ENCODE measurements around the gene CAB39L. TPM values are rescaled to one million over a fixed set of nuclear protein-coding genes. Genes with fewer than 3 reads are reported as not detected.

The CAB39L gene
- total RNA-seq, 1 experiment from 2014 or later: 51.9 TPM

- peaks cover 14% of the 10 kb centered on the region for H3K36me3 ChIP-seq (ENCODE audit: insufficient read depth, low read length)
- no peak overlapping the region for H3K4me3 ChIP-seq (ENCODE audit: low read length)
- 0 out of 2 replicates have a peak, but pooled peaks cover 4% of the 10 kb centered on the region for H3K79me2 ChIP-seq (ENCODE audit: low read length)
- no peaks in the 10 kb centered on the region for H3K4me1 ChIP-seq (ENCODE audit: low read length)
- H3K4me2 ChIP-seq (ENCODE audit: low read depth, low read length, poor library complexity, severe bottlenecking): no peak overlapping the region
- H3K9ac ChIP-seq (ENCODE audit: low read length): no peak overlapping the region
- H3K9me2 ChIP-seq (replicated peaks; ENCODE audit: insufficient read depth, low read length): no peaks in the 10 kb centered on the region
- H3K27me3 ChIP-seq (ENCODE audit: low read length): no peaks in the 10 kb centered on the region
- H3K9me3 ChIP-seq (ENCODE audit: low read length): no peaks in the 10 kb centered on the region
- DNase-seq: no peak
- H2AFZ ChIP-seq (ENCODE audit: low read length): no peak overlapping the region
- no peak overlapping the region for H3K27ac ChIP-seq (ENCODE audit: low read length)
- no peaks in the 10 kb centered on the region for H4K20me1 ChIP-seq (ENCODE audit: insufficient read depth, low read depth, low read length)
Observed at GRCh38 chr13:49347650-49348385, 96.0 kb downstream of the CAB39L start.

DNA sequence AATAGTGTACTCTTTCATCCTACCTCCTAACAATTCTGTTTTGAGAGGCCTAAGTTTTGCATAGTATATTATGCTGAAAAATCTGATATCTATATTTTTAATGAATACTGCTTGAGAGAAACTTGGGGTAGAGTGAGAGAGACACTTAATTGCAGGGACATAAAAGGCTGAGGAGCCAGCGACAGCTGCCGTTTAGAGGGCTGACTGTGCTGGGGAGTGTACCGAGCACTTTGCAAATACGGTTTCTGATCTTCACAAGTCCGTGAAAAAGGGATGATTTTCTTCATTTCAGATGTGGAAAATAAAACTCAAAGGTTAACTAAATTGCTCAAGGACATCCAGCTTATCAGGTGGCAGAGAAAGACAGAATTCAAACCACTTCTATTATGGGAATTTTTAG is 97.4 kb downstream of the CAB39L start:
- Histone ChIP-seq H4K20me1 (ENCODE audit: insufficient read depth, low read depth, low read length) (no peaks in the 10 kb centered on the region), H3K27me3 (ENCODE audit: low read length) (no peaks in the 10 kb centered on the region), H3K4me3 (ENCODE audit: low read length) (no peak overlapping the region), H3K79me2 (ENCODE audit: low read length) (no peaks in the 10 kb centered on the region), H3K36me3 (ENCODE audit: insufficient read depth, low read length) (peaks cover 8% of the 10 kb centered on the region), H3K9me3 (ENCODE audit: low read length) (no peaks in the 10 kb centered on the region), H3K4me1 (ENCODE audit: low read length) (no peaks in the 10 kb centered on the region), H2AFZ (ENCODE audit: low read length) (no peak overlapping the region), H3K9ac (ENCODE audit: low read length) (no peak overlapping the region), H3K27ac (ENCODE audit: low read length) (no peak overlapping the region), H3K4me2 (ENCODE audit: low read depth, low read length, poor library complexity, severe bottlenecking) (no peak overlapping the region), H3K9me2 (replicated peaks; ENCODE audit: insufficient read depth, low read length) (no peaks in the 10 kb centered on the region)
- DNase-seq: no peak

- no peaks in the 10 kb centered on the region for H4K20me1 ChIP-seq (ENCODE audit: insufficient read depth, low read depth, low read length)
- peaks cover 5% of the 10 kb centered on the region for H3K4me1 ChIP-seq (ENCODE audit: low read length)
- DNase-seq: no peak
- H3K9me2 ChIP-seq (replicated peaks; ENCODE audit: insufficient read depth, low read length): no peaks in the 10 kb centered on the region
- H2AFZ ChIP-seq (ENCODE audit: low read length): no peak overlapping the region
- no peak overlapping the region for H3K27ac ChIP-seq (ENCODE audit: low read length)
- H3K4me3 ChIP-seq (ENCODE audit: low read length): no peak overlapping the region
- no peak overlapping the region for H3K9ac ChIP-seq (ENCODE audit: low read length)
- H3K36me3 ChIP-seq (ENCODE audit: insufficient read depth, low read length): 0 out of 2 replicates have a peak, but pooled peaks cover under 1% of the 10 kb centered on the region
- H3K27me3 ChIP-seq (ENCODE audit: low read length): no peaks in the 10 kb centered on the region
- no peaks in the 10 kb centered on the region for H3K9me3 ChIP-seq (ENCODE audit: low read length)
- H3K79me2 ChIP-seq (ENCODE audit: low read length): no peaks in the 10 kb centered on the region
- no peak overlapping the region for H3K4me2 ChIP-seq (ENCODE audit: low read depth, low read length, poor library complexity, severe bottlenecking)
Observed at GRCh38 chr13:49343731-49344130, 100.1 kb downstream of the CAB39L start.

DNA sequence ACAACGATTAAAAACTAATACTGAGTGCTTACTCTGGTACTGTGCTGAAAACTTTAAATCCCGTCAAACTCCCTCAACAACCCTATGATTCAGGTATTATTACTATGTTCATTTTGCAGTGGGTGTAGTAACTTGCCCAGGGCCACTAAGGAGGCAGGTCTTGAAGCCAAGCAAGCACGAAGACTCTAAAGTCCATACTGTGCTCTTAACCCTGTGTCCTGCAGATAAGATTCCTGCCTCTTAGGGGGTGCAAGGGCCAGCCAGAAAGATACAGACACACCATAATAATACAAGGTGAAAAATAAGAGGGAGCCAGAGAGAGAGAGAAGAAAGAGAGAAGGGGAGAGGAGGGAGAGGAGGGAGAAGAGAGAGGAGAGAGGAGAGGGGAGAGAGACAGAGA is 100.6 kb downstream of the CAB39L start:
- H3K9me3 ChIP-seq (ENCODE audit: low read length): no peaks in the 10 kb centered on the region
- no peak overlapping the region for H3K9ac ChIP-seq (ENCODE audit: low read length)
- H3K9me2 ChIP-seq (replicated peaks; ENCODE audit: insufficient read depth, low read length): no peaks in the 10 kb centered on the region
- H2AFZ ChIP-seq (ENCODE audit: low read length): no peak overlapping the region
- H3K4me1 ChIP-seq (ENCODE audit: low read length): peaks cover 5% of the 10 kb centered on the region
- H3K27me3 ChIP-seq (ENCODE audit: low read length): no peaks in the 10 kb centered on the region
- no peak for DNase-seq
- no peak overlapping the region for H3K4me3 ChIP-seq (ENCODE audit: low read length)
- H3K27ac ChIP-seq (ENCODE audit: low read length): no peak overlapping the region
- H3K4me2 ChIP-seq (ENCODE audit: low read depth, low read length, poor library complexity, severe bottlenecking): no peak overlapping the region
- H4K20me1 ChIP-seq (ENCODE audit: insufficient read depth, low read depth, low read length): no peaks in the 10 kb centered on the region
- H3K79me2 ChIP-seq (ENCODE audit: low read length): no peaks in the 10 kb centered on the region
- peaks cover 2% of the 10 kb centered on the region; the same call in 1 of the 2 replicates for H3K36me3 ChIP-seq (ENCODE audit: insufficient read depth, low read length)

- Histone ChIP-seq H3K79me2 (ENCODE audit: low read length) (no peaks in the 10 kb centered on the region), H3K9me3 (ENCODE audit: low read length) (no peaks in the 10 kb centered on the region), H3K4me2 (ENCODE audit: low read depth, low read length, poor library complexity, severe bottlenecking) (no peak overlapping the region), H3K36me3 (ENCODE audit: insufficient read depth, low read length) (peaks cover 2% of the 10 kb centered on the region; the same call in 1 of the 2 replicates), H3K9ac (ENCODE audit: low read length) (no peak overlapping the region), H3K4me3 (ENCODE audit: low read length) (no peak overlapping the region), H4K20me1 (ENCODE audit: insufficient read depth, low read depth, low read length) (no peaks in the 10 kb centered on the region), H2AFZ (ENCODE audit: low read length) (no peak overlapping the region), H3K4me1 (ENCODE audit: low read length) (peaks cover 5% of the 10 kb centered on the region), H3K27ac (ENCODE audit: low read length) (no peak overlapping the region), H3K27me3 (ENCODE audit: low read length) (no peaks in the 10 kb centered on the region), H3K9me2 (replicated peaks; ENCODE audit: insufficient read depth, low read length) (no peaks in the 10 kb centered on the region)
- no peak for DNase-seq
Observed at GRCh38 chr13:49342454-49342853, 101.4 kb downstream of the CAB39L start.

DNA sequence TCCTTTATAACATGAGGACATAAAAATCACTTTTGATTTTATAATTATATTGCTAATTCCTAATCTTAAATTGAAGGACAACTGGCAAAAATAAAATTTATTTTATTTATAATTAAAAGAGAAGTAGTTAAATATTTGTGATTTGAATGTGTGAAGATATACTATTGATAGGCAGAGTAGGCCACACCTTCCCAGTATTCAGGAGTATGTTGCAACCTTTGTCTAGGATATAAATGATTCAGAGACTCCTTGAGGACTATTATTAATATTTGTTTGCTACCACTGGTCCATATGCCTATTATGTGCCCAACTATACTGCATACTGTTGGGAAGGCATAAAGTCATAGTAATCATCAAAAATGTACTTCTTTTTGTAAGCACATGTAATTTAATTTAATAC is 101.9 kb downstream of the CAB39L start:
- peaks cover 5% of the 10 kb centered on the region; the same call in 1 of the 2 replicates for H3K36me3 ChIP-seq (ENCODE audit: insufficient read depth, low read length)
- no peak overlapping the region for H2AFZ ChIP-seq (ENCODE audit: low read length)
- H3K9ac ChIP-seq (ENCODE audit: low read length): no peak overlapping the region
- no peaks in the 10 kb centered on the region for H3K9me2 ChIP-seq (replicated peaks; ENCODE audit: insufficient read depth, low read length)
- H3K4me2 ChIP-seq (ENCODE audit: low read depth, low read length, poor library complexity, severe bottlenecking): no peak overlapping the region
- H3K4me1 ChIP-seq (ENCODE audit: low read length): peaks cover 5% of the 10 kb centered on the region
- no peak overlapping the region for H3K4me3 ChIP-seq (ENCODE audit: low read length)
- H4K20me1 ChIP-seq (ENCODE audit: insufficient read depth, low read depth, low read length): no peaks in the 10 kb centered on the region
- H3K79me2 ChIP-seq (ENCODE audit: low read length): no peaks in the 10 kb centered on the region
- H3K27ac ChIP-seq (ENCODE audit: low read length): no peak overlapping the region
- no peaks in the 10 kb centered on the region for H3K9me3 ChIP-seq (ENCODE audit: low read length)
- no peaks in the 10 kb centered on the region for H3K27me3 ChIP-seq (ENCODE audit: low read length)
- DNase-seq: no peak

DNA sequence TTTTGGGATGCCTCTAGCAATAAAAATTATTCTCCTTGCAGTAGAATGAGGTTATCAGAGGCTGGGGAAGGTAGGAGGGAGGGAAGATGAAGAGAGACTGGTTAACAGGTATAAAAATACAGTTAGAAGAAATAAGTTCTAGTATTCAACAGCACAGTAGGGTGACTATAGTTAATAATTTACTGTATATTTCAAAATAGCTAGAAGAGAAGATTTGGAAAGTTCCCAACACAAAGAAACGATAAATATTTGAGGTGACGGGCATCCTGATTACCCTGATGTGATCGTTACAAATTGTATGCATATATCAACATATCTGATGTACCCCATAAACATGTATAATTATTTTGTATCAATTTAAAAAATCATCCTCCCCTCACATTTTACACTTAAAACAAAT is 102.3 kb downstream of the CAB39L start:
- Histone ChIP-seq H3K9me3 (ENCODE audit: low read length) (no peaks in the 10 kb centered on the region), H3K4me2 (ENCODE audit: low read depth, low read length, poor library complexity, severe bottlenecking) (no peak overlapping the region), H2AFZ (ENCODE audit: low read length) (no peak overlapping the region), H3K79me2 (ENCODE audit: low read length) (no peaks in the 10 kb centered on the region), H3K27ac (ENCODE audit: low read length) (no peak overlapping the region), H3K36me3 (ENCODE audit: insufficient read depth, low read length) (peaks cover 5% of the 10 kb centered on the region; the same call in 1 of the 2 replicates), H3K4me1 (ENCODE audit: low read length) (peaks cover 5% of the 10 kb centered on the region), H3K9ac (ENCODE audit: low read length) (no peak overlapping the region), H3K4me3 (ENCODE audit: low read length) (no peak overlapping the region), H3K27me3 (ENCODE audit: low read length) (no peaks in the 10 kb centered on the region), H3K9me2 (replicated peaks; ENCODE audit: insufficient read depth, low read length) (no peaks in the 10 kb centered on the region), H4K20me1 (ENCODE audit: insufficient read depth, low read depth, low read length) (no peaks in the 10 kb centered on the region)
- DNase-seq: no peak

DNA sequence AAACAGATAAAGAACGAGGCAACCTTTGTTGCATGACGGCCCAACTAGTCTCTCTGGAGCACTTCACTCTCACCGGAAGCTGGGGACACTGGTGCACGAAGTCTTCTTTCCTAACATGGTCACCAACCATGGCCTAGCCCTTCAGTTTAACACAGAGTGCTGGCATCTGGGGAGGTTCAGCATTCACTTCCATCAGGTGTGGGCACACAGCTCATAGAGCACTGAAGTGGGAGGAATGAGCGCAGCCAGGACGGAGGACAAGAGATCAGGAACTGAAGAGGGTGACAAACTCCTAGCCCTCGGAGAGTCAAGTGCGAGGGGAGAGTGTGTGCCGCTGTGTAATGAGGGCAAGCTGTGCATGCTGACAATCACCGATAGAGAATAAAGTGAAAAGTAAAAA is 103.7 kb downstream of the CAB39L start:
- no peak overlapping the region for H3K4me3 ChIP-seq (ENCODE audit: low read length)
- H3K79me2 ChIP-seq (ENCODE audit: low read length): no peaks in the 10 kb centered on the region
- no peaks in the 10 kb centered on the region for H3K9me3 ChIP-seq (ENCODE audit: low read length)
- H3K27me3 ChIP-seq (ENCODE audit: low read length): no peaks in the 10 kb centered on the region
- H3K36me3 ChIP-seq (ENCODE audit: insufficient read depth, low read length): peaks cover 5% of the 10 kb centered on the region; the same call in 1 of the 2 replicates
- no peaks in the 10 kb centered on the region for H4K20me1 ChIP-seq (ENCODE audit: insufficient read depth, low read depth, low read length)
- DNase-seq: no peak
- no peak overlapping the region for H2AFZ ChIP-seq (ENCODE audit: low read length)
- H3K9ac ChIP-seq (ENCODE audit: low read length): no peak overlapping the region
- no peak overlapping the region for H3K4me2 ChIP-seq (ENCODE audit: low read depth, low read length, poor library complexity, severe bottlenecking)
- no peak overlapping the region for H3K27ac ChIP-seq (ENCODE audit: low read length)
- H3K4me1 ChIP-seq (ENCODE audit: low read length): peaks cover 5% of the 10 kb centered on the region
- H3K9me2 ChIP-seq (replicated peaks; ENCODE audit: insufficient read depth, low read length): no peaks in the 10 kb centered on the region

Measured in Karpas-422 (cell line).